T-helper 22 cell (primary cell): ENCODE data around the gene FCAR.
"Not testable (repeated sequence)": the region's sequence is repeated elsewhere in the genome, so short reads cannot be mapped to it uniquely, and the experiment has no call there.

Experiments used
- DNase-seq: peaks from one replicate; pipeline ENCODE4 v3.0.0-alpha.2; 2020; ENCODE audit warnings: low read depth

FCAR gene

DNA sequence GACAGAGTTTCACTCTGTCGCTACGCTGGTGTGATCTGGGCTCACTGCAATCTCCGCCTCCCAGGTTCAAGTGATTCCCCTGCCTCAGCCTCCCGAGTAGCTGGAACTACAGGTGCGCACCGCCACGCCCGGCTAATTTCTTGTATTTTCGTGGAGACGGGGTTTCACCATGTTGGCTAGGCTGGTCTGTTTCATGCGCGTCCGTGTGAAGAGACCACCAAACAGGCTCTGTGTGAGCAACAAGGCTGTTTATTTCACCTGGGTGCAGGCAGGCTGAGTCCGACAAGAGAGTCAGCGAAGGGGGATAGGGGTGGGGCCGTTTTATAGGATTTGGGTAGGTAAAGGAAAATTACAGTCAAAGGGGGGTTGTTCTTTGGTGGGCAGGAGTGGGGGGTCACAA, 20.1 kb downstream of the FCAR start:
- DNase-seq: not testable (repeated sequence)

DNA sequence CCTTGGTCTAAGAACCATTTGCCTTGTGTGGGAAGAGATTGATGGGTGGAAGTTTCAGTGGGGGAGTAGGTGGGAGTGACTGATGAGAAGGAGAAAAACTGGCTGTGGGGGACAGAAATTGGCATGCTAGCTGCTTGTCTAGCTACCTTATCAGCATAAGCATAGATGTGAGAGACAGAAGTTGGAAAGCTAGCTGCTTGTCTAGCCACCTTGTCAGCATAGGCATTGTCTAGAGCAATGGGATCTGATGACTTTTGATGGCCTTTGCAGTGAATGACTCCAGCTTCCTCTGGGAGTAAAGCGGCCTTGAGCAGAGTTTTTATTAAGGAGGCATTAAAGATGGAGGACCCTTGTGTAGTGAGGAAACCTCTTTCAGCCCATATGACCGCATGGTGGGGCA, 22.0 kb downstream of the FCAR start:
- DNase-seq: no peak

DNA sequence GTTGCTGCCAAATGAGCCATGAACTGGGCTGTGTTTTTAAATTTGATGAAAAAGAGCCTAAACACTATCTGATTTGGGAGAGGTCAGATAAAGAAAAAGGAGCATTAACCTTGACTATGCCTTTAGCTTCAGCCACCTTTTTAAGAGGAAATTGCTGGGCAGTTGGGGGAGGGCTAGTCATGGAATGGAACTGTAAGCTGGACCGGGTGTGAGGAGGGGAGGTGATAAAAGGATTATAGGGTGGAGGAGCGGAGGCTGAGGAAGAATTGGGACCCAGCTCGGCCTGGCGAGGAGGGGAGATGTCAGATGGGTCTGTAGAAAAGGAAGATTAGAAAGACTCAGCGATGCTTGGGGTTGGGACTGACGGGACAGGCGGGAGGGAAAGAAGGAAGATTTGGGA, 24.6 kb downstream of the FCAR start:
- not testable (repeated sequence) for DNase-seq

DNA sequence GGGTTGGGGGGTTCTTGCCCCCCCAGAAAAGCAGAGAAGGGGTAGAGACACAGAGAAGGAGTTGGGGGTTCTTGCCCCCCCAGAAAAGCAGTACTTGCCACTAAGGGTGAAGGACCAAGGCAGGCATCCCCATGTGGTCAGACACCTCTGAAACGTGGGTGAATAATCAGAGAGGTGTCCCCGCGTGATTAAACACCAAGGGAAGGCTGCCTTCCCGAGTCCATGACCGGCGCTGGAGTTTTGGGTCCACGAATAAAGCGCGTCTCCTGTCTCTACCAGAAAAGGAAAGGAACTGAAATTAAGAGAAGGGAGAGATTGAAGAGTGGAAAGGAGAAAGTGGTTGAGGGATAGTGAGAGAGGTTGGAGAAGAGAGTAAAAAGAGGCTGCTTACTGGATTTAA, 25.6 kb downstream of the FCAR start:
- not testable (repeated sequence) for DNase-seq

DNA sequence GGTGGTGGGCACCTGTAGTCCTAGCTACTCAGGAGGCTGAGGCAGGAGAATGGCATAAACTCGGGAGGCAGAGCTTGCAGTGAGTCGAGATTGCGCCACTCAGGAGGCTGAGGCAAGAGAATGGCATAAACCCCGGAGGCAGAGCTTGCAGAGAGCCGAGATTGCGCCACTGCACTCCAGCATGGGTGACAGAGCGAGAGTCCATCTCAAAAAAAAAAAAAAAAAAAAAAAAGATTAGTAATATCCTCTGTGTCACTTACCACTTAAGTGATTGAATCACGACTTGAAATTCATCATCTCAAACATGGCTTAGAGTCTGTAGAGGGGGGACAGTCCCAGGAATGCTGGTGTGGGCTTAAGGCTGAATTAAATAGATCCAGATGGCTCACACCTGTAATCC, 27.1 kb downstream of the FCAR start:
- not testable (repeated sequence) for DNase-seq

DNA sequence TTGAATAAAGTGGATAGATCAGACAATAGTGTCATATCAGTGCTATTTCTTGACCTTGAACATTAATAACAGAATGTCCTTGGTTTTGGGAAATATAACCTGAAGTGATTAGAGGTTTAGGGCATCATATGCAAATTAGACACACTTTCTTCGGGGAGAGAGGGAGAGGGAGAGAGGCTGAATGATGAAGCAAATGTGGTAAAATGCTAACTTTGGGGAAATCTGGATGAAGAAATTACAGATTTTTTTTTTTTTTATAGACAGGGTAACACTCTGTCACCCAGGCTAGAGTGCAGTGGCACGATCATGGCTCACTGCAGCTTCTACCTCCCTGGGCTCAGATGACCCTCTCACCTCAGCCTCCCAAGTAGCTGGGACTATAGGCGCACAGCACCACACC, 28.0 kb downstream of the FCAR start:
- DNase-seq: no peak

DNA sequence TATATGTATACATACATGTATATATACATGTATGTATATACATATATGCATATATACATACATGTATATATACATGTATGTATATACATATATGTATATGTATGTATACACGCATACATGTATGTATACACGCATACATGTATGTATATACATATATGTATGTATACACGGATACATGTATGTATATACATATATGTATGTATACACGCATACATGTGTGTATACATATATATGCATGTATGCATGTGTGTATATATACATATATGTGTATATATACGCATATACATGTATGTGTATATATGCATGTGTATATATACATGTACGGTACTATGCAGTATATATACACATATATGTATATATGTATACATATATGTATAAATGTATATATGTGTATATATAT, 29.3 kb downstream of the FCAR start:
- DNase-seq: no peak

DNA sequence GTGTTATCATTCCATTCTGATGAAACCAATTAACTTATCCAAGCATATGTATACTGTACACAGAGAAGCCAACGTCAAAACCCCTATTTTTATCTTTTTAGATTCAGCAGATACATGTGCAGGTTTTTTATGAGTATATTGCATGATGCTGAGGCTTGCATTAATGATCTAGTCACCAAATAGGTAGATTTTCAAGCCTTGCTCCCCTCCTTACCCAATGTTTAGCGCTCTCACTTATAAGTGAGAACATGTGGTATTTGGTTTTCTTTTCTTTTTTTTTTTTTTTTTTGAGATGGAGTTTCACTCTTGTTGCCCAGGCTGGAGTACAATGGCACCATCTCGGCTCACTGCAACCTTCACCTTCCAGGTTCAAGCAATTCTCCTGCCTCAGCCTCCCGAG, 30.2 kb downstream of the FCAR start:
- DNase-seq: not testable (repeated sequence)

DNA sequence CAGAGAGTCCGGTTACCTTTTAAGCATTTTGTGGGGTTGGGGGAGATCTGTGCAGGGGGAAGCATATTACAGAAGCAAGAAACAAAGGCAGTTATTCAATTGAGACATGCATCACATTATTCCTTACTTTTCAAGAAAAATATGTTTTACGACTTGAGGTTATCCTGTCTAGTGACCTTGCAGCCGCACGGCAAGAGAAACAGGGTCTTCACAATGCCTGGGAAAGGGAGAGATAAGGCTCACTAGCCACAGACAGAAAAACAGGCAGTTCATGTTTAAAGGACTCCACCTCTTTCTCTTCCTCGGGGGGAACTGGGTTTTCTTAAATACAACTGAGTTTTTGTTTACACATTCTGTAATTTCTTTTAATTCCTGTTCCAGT, 31.4 kb downstream of the FCAR start:
- DNase-seq: no peak

DNA sequence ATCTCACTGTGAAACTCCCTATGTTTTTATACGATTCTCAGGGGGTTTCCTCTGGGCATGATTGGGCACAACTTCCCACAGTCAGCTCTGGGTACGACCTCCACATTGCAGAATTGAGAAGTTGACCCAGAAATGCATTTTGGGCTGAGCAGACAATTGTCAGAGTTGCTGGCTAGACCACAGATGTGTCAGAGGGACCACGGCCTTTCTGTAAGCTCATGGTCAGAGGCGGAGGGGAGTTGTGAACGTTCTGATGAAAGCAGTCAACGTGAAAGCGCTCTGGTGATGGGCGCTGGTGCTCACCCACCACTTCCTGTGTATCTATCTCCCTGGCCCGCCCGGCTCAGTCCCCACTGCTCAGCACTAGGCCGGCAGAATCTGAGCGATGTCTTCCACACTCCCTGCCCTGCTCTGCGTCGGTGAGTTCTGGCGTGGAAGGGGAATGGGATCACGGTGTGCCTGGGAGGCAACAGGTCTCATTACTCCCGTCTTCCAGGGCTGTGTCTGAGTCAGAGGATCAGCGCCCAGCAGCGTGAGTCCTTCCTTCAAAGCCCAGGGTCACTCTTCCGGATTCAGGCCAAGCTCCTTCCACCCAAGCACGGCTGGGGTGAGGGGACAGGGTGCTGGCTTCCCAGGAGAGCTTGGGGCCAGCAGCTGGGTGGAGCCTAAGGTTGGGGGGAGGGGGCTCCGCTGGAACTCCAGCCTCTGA, 31.9 kb downstream of the FCAR start, which contains the start of gene NCR1:
TSS of gene NCR1 (plus strand) at position 346 of the 709 bp plus-strand sequence. CDS start at position 386, 40 bp downstream.
- DNase-seq: no peak

DNA sequence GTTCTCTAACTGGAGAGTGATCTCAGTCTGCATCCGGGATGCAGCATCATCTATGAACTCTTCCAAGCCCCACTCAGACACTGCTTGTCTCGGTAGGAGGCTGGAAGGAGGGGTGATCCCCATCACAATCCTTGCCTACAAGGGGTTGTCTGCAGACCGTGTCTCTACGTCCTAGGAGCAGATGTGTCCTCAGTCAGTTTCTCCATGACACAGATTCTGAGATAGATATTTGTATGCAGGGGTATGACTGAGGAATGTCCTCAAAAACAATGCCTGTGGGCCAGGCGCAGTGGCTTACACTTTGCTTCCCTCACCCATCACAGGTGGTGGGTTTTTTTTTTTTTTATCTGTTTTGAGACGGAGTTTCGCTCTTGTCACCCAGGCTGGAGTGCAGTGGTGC, 32.8 kb downstream of the FCAR start:
- no peak for DNase-seq

DNA sequence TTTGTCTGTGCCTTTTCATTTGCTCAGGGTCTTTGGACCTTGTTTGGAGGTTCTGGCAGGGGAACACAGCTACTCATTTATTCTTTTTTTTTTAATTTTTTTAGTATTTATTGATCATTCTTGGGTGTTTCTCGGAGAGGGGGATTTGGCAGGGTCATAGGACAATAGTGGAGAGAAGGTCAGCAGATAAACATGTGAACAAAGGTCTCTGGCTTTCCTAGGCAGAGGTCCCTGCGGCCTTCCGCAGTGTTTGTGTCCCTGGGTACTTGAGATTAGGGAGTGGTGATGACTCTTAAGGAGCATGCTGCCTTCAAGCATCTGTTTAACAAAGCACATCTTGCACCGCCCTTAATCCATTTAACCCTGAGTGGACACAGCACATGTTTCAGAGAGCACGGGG, 33.9 kb downstream of the FCAR start:
- not testable (repeated sequence) for DNase-seq

DNA sequence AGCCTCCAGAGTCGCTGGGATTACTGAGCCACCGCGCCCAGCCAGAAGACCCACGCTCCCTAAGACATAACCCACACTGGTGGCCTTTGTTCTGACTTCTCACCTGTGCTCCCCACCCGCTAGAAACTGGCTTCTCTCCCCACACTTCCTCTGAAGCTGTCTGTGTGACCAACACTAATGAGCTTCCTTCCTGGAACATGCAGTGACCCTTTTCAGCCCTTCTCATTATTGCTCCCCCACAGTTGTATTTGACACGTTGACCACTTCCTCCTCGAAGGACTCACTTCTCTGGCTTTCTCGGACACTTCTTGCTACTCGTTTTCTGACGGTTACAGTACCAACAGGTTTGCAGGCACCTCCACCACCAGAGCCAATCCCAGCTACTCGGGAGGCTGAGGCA, 42.8 kb downstream of the FCAR start:
- no peak for DNase-seq

DNA sequence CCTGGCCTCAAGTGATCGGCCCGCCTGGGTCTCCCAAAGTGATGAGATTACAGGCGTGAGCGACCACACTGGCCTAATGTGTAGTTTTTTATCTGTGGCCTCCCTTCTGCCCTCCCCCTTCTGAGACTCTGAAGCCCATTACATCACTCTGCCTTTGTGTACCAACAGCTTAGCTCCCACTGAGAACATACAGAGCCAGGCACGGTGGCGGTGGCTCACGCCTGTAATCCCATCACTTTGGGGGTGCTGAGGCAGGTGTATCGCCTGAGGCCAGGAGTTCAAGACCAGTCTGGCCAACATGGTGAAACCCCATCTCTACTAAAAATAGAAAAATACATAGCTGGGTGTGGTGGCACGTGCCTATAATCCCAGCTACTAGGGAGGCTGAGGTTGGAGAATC, 44.5 kb downstream of the FCAR start:
- DNase-seq: no peak

DNA sequence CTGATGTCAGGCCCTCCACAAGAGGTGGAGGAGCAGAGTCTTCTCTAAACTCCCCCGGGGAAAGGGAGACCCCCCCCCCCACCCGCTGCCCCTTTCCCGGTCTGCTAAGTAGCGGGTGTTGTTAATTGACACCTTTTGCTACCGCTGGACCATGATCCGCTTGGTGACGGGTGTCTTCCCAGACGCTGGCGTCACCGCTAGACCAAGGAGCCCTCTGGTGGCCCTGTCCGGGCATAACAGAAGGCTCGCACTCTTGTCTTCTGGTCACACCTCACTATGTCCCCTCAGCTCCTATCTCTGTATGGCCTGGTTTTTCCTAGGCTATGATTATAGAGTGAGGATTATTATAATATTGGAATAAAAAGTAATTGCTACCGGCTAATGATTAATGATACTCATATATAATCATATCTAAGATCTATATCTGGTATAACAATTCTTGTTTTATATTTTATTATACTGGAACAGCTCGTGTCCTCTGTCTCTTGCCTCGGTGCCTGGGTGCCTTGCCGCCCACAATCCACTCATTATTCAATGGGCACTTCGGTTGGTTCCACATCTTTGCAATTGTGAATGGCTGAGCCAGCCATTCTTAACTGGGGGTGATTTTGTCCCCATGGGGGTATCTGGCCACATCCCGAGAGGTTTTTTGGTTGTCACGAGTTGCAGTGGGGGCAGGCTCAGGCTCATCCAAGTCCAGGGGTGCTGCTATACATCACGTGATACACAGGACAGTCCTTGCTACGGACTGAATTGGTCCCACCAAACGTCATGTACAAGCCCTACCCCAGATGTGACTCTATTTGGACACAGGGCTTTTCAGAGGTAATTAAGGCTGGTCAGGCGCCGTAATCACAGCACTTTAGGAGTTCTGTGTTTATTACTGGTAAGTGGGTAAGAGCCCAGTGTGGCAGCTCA, 45.9 kb downstream of the FCAR start:
- not testable (repeated sequence) for DNase-seq

DNA sequence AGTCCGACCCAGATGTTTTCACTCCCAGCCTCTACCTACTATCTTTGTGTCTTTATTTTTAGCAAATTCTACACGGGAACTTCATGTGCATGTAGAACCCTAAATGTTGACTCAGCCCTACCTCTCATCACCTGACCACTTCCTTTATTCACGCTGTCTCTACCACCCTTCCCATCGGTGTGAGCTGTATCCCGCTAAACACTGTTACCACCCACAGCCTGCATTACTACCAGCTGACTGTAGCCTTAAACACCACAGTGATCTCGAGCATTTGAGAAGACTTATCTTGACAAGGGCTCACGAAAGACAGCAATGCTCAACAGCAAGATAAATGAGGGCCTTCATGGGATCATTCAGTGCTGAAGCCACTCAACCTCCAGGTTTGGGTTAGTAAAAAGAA, 47.0 kb downstream of the FCAR start:
- DNase-seq: no peak

DNA sequence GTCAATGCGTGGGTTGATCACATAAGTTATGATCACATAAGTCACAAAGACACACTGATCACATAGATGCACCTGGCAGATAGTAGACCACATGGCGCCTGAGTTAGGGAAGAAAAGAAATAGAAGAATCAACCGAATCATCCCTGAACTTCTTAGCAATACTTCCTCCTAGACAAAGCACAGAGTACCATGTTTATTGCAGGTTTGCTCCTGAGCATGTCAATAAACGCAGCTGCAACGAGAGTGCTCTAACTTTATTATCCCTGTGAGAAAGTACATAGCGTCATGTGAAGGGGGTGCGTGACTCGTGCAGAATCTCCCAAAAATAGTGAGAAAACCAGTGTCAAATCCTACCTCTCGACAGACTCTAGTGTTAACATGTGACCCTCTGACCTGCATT, 49.2 kb downstream of the FCAR start:
- DNase-seq: no peak

DNA sequence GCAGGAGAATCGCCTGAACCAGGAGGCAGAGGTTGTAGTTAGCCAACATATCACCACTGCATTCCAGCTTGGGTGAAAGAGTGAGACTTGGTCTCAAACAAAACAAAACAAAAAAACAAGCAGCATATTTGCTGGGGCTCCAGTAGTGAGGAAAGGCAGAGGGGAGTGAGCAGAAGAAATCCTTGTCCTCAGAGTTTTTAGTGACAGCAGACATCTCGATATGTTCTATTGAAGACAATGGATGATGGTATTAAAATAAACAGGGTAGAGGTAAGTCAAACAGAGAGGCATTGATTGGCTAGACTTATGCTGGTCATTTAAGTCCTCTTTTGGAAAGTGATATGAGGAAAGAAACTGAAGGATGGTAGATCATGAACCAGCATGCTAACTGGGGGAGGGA, 54.3 kb downstream of the FCAR start:
- DNase-seq: no peak

DNA sequence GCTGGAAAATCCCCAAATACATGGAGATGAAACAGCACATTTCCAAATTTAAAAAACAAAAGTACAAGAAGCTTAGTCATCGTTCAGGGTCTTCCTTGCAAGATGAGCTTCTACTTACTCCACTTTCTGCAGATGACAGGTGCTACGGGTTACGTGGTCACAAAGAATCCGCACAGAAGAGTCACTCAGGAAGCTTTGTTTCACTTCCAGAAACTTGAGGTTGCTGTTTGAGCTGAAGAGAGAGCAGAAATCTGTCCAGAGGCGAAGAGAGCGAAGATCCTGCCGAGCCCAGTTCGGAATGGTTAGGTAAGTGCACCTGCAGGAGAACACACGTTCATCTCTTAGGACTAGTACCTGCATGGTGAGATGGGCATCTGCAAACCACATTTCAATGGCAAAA, 63.9 kb downstream of the FCAR start:
- DNase-seq: no peak

DNA sequence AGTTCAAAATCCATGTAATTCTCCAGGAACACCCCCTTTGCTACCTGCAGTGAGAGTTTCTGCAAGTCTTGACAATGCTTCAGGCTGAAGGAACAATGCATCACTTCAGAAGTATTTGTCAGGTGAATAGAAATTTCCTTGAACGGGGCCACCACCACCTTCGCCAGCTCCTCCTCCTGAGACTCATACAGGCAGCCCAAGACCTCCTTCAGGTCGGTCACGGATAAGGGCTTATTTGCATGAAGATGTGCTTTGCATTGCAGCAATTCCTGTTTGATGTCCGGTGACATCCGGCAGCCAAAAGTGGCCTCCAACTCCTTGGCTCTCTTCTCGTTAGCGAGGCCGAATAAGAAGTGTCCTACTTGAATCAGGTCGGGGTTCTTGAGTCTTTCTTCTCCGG, 64.9 kb downstream of the FCAR start:
- no peak for DNase-seq

DNA sequence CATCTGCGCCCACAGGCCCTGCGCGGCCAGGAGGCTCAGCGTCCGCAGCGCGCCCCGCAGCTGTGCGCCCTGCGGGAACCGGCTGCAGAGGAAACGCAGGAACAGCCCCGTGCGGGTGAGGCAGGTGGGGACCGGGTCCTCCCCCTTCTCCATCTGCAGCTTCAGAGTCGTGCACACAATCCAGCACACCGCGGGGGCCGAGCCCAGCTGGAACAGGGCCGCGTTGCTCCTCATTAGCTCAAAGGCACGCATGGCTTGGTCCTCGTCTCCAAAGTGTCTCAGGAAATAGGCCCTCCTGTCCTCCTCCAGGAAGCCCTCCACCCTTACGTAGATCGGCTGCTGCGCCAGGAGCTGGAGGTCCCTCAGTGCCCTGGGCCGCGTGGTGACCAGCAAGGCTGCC, 65.5 kb downstream of the FCAR start:
- not testable (repeated sequence) for DNase-seq
